ENCODE data around the gene ARHGAP15.

ARHGAP15 gene

GRCh38 chr2:143169105-143169504, 39.9 kb downstream of the ARHGAP15 start:
- no peak overlapping the region for H3K27ac ChIP-seq
- no peak for DNase-seq (ENCODE audit: low read depth, low spot score)
- H3K4me3 ChIP-seq = no peak overlapping the region
- no peak for TF ChIP-seq FOXP2 (optimal IDR thresholded peaks at IDR 0.05; ENCODE audit: control extremely low read depth, extremely low read length, insufficient read depth)
- TF ChIP-seq EZH2 (IDR thresholded peaks at IDR 0.05) = no peak
- TF ChIP-seq POLR2AphosphoS5 (IDR thresholded peaks at IDR 0.05; ENCODE audit: borderline replicate concordance, low read depth, low read length) = no peak
- no peaks in the 10 kb centered on the region for H3K9me3 ChIP-seq (ENCODE audit: low read depth, low read length)
- H3K9ac ChIP-seq (ENCODE audit: insufficient read length) = no peak overlapping the region
- H3K36me3 ChIP-seq (ENCODE audit: insufficient read depth, low read length) = no peaks in the 10 kb centered on the region

- TF ChIP-seq POLR2AphosphoS5 (IDR thresholded peaks at IDR 0.05; ENCODE audit: borderline replicate concordance, low read depth, low read length) (no peak), FOXP2 (optimal IDR thresholded peaks at IDR 0.05; ENCODE audit: control extremely low read depth, extremely low read length, insufficient read depth) (no peak), EZH2 (IDR thresholded peaks at IDR 0.05) (no peak)
- Histone ChIP-seq H3K27ac (no peak overlapping the region), H3K9me3 (ENCODE audit: low read depth, low read length) (no peaks in the 10 kb centered on the region), H3K9ac (ENCODE audit: insufficient read length) (no peak overlapping the region), H3K4me3 (no peak overlapping the region), H3K36me3 (ENCODE audit: insufficient read depth, low read length) (no peaks in the 10 kb centered on the region)
- DNase-seq (ENCODE audit: low read depth, low spot score) = no peak
Observed at GRCh38 chr2:143171817-143172216, 42.6 kb downstream of the ARHGAP15 start.

- DNase-seq (ENCODE audit: low read depth, low spot score) = no peak
- H3K9me3 ChIP-seq (ENCODE audit: low read depth, low read length) = no peaks in the 10 kb centered on the region
- no peaks in the 10 kb centered on the region for H3K36me3 ChIP-seq (ENCODE audit: insufficient read depth, low read length)
- no peak overlapping the region for H3K9ac ChIP-seq (ENCODE audit: insufficient read length)
- no peak overlapping the region for H3K4me3 ChIP-seq
- TF ChIP-seq EZH2 (IDR thresholded peaks at IDR 0.05) = no peak
- no peak for TF ChIP-seq POLR2AphosphoS5 (IDR thresholded peaks at IDR 0.05; ENCODE audit: borderline replicate concordance, low read depth, low read length)
- no peak for TF ChIP-seq FOXP2 (optimal IDR thresholded peaks at IDR 0.05; ENCODE audit: control extremely low read depth, extremely low read length, insufficient read depth)
- no peak overlapping the region for H3K27ac ChIP-seq
Observed at GRCh38 chr2:143175438-143175837, 46.2 kb downstream of the ARHGAP15 start.

GRCh38 chr2:143176606-143177005, 47.4 kb downstream of the ARHGAP15 start:
- Histone ChIP-seq H3K36me3 (ENCODE audit: insufficient read depth, low read length) (no peaks in the 10 kb centered on the region), H3K9ac (ENCODE audit: insufficient read length) (no peak overlapping the region), H3K4me3 (no peak overlapping the region), H3K27ac (no peak overlapping the region), H3K9me3 (ENCODE audit: low read depth, low read length) (no peaks in the 10 kb centered on the region)
- TF ChIP-seq POLR2AphosphoS5 (IDR thresholded peaks at IDR 0.05; ENCODE audit: borderline replicate concordance, low read depth, low read length) = no peak
- no peak for DNase-seq (ENCODE audit: low read depth, low spot score)

- Histone ChIP-seq H3K4me3 (no peak overlapping the region), H3K9me3 (ENCODE audit: low read depth, low read length) (no peaks in the 10 kb centered on the region), H3K9ac (ENCODE audit: insufficient read length) (no peak overlapping the region), H3K36me3 (ENCODE audit: insufficient read depth, low read length) (no peaks in the 10 kb centered on the region), H3K27ac (no peak overlapping the region)
- TF ChIP-seq FOXP2 (optimal IDR thresholded peaks at IDR 0.05; ENCODE audit: control extremely low read depth, extremely low read length, insufficient read depth) (no peak), POLR2AphosphoS5 (IDR thresholded peaks at IDR 0.05; ENCODE audit: borderline replicate concordance, low read depth, low read length) (no peak), EZH2 (IDR thresholded peaks at IDR 0.05) (no peak)
- no peak for DNase-seq (ENCODE audit: low read depth, low spot score)
Observed at GRCh38 chr2:143177096-143177786, 48.0 kb downstream of the ARHGAP15 start.

- H3K4me3 ChIP-seq = no peak overlapping the region
- TF ChIP-seq POLR2AphosphoS5 (IDR thresholded peaks at IDR 0.05; ENCODE audit: borderline replicate concordance, low read depth, low read length) (no peak), FOXP2 (optimal IDR thresholded peaks at IDR 0.05; ENCODE audit: control extremely low read depth, extremely low read length, insufficient read depth) (no peak), EZH2 (IDR thresholded peaks at IDR 0.05) (no peak)
- no peaks in the 10 kb centered on the region for H3K36me3 ChIP-seq (ENCODE audit: insufficient read depth, low read length)
- no peak overlapping the region for H3K9ac ChIP-seq (ENCODE audit: insufficient read length)
- H3K27ac ChIP-seq = no peak overlapping the region
- DNase-seq (ENCODE audit: low read depth, low spot score) = no peak
- H3K9me3 ChIP-seq (ENCODE audit: low read depth, low read length) = no peaks in the 10 kb centered on the region
Observed at GRCh38 chr2:143181494-143181893, 52.3 kb downstream of the ARHGAP15 start.

GRCh38 chr2:143182649-143183048, 53.4 kb downstream of the ARHGAP15 start:
- DNase-seq (ENCODE audit: low read depth, low spot score) = no peak
- Histone ChIP-seq H3K36me3 (ENCODE audit: insufficient read depth, low read length) (no peaks in the 10 kb centered on the region), H3K27ac (no peak overlapping the region), H3K9ac (ENCODE audit: insufficient read length) (no peak overlapping the region), H3K9me3 (ENCODE audit: low read depth, low read length) (no peaks in the 10 kb centered on the region), H3K4me3 (no peak overlapping the region)
- TF ChIP-seq FOXP2 (optimal IDR thresholded peaks at IDR 0.05; ENCODE audit: control extremely low read depth, extremely low read length, insufficient read depth) (no peak), POLR2AphosphoS5 (IDR thresholded peaks at IDR 0.05; ENCODE audit: borderline replicate concordance, low read depth, low read length) (no peak), EZH2 (IDR thresholded peaks at IDR 0.05) (no peak)

- H3K4me3 ChIP-seq = no peak overlapping the region
- no peak for TF ChIP-seq FOXP2 (optimal IDR thresholded peaks at IDR 0.05; ENCODE audit: control extremely low read depth, extremely low read length, insufficient read depth)
- TF ChIP-seq EZH2 (IDR thresholded peaks at IDR 0.05) = no peak
- H3K9me3 ChIP-seq (ENCODE audit: low read depth, low read length) = no peaks in the 10 kb centered on the region
- no peak overlapping the region for H3K27ac ChIP-seq
- H3K9ac ChIP-seq (ENCODE audit: insufficient read length) = no peak overlapping the region
- no peak for DNase-seq (ENCODE audit: low read depth, low spot score)
- H3K36me3 ChIP-seq (ENCODE audit: insufficient read depth, low read length) = no peaks in the 10 kb centered on the region
Observed at GRCh38 chr2:143183804-143184463, 54.7 kb downstream of the ARHGAP15 start.

- no peak overlapping the region for H3K27ac ChIP-seq
- no peak overlapping the region for H3K9ac ChIP-seq (ENCODE audit: insufficient read length)
- DNase-seq (ENCODE audit: low read depth, low spot score) = no peak
- no peaks in the 10 kb centered on the region for H3K9me3 ChIP-seq (ENCODE audit: low read depth, low read length)
- no peaks in the 10 kb centered on the region for H3K36me3 ChIP-seq (ENCODE audit: insufficient read depth, low read length)
- no peak for TF ChIP-seq POLR2AphosphoS5 (IDR thresholded peaks at IDR 0.05; ENCODE audit: borderline replicate concordance, low read depth, low read length)
- no peak for TF ChIP-seq FOXP2 (optimal IDR thresholded peaks at IDR 0.05; ENCODE audit: control extremely low read depth, extremely low read length, insufficient read depth)
- no peak for TF ChIP-seq EZH2 (IDR thresholded peaks at IDR 0.05)
- no peak overlapping the region for H3K4me3 ChIP-seq
Observed at GRCh38 chr2:143186876-143187275, 57.7 kb downstream of the ARHGAP15 start.
